ENCODE results near the gene MAP2K2.

MAP2K2 gene

DNA sequence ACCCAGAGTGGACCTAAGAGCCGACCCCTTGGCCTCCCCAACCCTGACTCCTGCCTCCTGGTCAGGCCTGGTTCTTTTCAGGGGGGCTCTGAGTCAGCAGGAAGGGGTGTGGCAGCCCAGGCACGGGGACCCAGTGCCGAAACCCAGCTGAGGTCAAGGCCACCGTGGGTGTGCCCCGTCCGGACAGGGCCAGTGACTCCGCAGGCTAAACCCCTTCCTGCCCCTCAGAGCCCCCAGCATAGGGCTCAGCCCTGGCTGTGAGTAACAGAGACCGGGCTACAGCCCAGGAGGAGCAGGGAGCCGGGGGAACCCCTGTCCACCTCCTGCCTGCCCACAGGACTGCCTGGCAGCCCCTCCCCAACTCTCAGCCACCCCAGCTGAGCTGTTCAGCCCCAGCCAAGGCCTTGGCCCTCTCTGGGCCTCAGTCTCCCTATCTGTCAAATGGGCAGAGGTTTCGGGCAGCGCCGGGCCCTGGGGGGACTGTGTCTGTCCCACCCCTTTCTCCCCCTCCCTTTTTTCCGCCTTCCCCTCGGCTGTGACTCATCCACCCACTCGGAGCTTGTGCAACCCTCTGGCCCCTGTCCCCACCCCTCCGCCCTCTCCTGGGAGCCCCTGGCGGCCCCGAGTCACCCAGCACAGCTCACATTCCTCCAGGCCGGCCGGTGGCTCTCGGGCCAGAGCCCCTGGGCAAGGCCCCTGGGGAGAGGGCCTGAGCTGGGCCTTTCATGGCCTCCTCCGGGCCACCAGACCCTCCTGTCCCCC, 65.8 kb downstream of the MAP2K2 start:
- H3K4me1 Mint-ChIP-seq (ENCODE audit: low read depth), result peaks cover 58% of the 10 kb centered on the region
- peaks cover 60% of the 10 kb centered on the region for H3K36me3 Mint-ChIP-seq (ENCODE audit: low read depth)
- H3K4me3 Mint-ChIP-seq, result peak overlapping the region; percentile 27
- peak; percentile 80 for DNase-seq
- H3K27ac Mint-ChIP-seq, result peak overlapping the region; percentile 93
- H3K27me3 Mint-ChIP-seq, result no peaks in the 10 kb centered on the region
- no peaks in the 10 kb centered on the region for H3K9me3 Mint-ChIP-seq

DNA sequence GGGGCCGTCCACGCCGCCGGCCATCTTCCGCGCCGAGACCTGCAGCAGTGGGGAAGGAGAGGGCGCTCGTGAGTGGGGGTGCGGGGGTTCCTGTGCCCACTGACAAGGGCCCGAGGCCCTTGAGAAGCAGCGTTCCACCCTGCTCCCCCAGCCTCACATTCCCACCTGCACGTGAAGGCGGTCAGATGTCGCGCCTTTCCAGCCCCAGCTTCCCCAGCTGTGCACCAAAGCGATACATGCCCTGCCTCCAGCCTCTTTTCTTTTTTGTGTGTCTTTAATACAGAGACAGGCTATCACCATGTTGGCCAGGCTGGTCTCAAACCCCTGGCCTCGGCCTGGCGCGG, 68.7 kb downstream of the MAP2K2 start:
- H3K4me1 Mint-ChIP-seq (ENCODE audit: low read depth), result peaks cover 55% of the 10 kb centered on the region
- H3K27me3 Mint-ChIP-seq, result no peaks in the 10 kb centered on the region
- no peak overlapping the region for H3K4me3 Mint-ChIP-seq
- H3K36me3 Mint-ChIP-seq (ENCODE audit: low read depth), result peaks cover 66% of the 10 kb centered on the region
- no peak for DNase-seq
- no peaks in the 10 kb centered on the region for H3K9me3 Mint-ChIP-seq
- H3K27ac Mint-ChIP-seq, result peak overlapping the region; percentile 26

DNA sequence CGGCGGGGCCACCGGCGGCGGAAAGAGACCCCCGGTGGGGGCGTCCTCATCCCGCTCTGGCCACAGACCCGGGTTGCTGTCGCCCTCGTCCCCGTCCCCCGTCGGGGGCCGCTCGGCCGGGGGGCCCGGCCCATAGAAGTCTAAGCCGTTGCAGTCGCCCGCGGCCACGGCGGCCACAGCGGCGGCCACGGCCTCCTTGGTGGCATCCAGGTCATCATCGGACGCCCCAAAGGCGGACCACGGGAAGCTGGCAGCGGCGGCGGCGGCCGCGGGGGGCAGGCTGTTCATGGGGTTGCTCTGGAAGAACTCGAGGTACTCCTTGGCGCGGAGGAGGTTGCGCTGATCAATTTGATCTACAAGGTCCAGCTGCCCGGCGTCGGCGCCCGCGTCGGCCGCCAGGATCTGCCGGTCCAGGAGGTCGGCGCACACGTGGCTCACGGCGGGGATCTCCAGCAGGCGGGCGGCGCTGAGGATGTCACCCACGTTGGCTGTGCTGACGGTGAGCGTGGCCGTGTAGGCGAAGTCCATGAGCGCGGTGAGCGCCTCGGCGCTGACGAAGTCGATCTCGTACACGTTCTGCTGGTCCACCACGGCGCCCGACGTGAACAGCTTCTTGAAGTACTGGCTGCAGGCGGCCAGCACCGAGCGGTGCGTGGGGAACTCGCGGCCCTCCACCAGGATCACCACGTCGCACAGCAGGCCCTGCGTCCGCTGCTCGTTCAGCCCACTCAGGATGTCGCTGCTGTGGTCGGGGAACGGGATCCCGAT, 69.3 kb downstream of the MAP2K2 start:
- no peak for DNase-seq
- Mint-ChIP-seq H3K27me3 (no peaks in the 10 kb centered on the region), H3K36me3 (ENCODE audit: low read depth) (peaks cover 71% of the 10 kb centered on the region), H3K27ac (no peak overlapping the region), H3K9me3 (no peaks in the 10 kb centered on the region), H3K4me1 (ENCODE audit: low read depth) (peaks cover 56% of the 10 kb centered on the region), H3K4me3 (no peak overlapping the region)

DNA sequence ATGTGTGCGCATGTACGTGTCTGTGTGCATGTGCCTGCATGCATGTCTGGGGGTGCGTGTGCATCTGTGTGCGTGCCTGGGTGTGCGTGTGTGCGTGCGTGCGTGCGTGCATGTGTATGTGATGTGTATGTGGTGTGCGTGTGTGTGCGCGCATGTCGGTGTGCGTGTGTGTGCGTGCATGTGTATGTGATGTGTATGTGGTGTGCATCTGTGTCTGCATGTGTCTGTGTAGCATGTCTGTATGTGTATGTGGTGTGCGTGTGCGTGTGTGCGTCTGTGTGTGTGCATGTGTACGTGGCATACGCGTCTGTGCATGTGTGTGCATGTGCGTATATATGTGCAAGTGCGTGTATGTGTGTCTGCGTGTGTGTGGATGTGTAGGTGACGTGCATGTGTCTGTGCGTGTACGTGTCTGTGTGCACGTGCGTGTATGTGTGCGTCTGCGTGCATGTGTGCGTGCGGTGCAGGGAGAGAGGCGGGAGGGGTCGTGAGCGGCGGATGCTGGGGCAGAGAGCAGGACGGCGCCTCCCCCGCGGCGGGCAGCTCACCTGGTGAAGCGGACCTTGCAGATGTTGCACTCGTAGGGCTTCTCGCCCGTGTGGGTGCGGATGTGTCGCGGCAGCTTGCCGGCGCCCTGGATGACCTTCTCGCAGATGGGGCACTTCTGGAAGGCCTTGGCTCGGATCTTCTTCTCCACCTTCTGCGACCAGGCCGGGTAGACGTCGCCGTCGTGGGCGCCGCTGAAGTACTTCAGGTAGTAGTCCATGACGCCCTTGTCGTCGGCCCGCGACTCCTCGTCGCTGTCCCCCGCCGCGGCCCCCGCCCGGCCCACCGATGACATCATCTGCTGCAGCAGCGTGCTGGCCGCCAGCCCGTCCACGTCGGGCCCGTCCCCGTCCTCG, 70.2 kb downstream of the MAP2K2 start:
- Mint-ChIP-seq H3K9me3 (no peaks in the 10 kb centered on the region), H3K36me3 (ENCODE audit: low read depth) (peaks cover 78% of the 10 kb centered on the region), H3K4me3 (no peak overlapping the region), H3K27me3 (no peaks in the 10 kb centered on the region), H3K27ac (peak overlapping the region; percentile 74), H3K4me1 (ENCODE audit: low read depth) (peaks cover 54% of the 10 kb centered on the region)
- no peak for DNase-seq

DNA sequence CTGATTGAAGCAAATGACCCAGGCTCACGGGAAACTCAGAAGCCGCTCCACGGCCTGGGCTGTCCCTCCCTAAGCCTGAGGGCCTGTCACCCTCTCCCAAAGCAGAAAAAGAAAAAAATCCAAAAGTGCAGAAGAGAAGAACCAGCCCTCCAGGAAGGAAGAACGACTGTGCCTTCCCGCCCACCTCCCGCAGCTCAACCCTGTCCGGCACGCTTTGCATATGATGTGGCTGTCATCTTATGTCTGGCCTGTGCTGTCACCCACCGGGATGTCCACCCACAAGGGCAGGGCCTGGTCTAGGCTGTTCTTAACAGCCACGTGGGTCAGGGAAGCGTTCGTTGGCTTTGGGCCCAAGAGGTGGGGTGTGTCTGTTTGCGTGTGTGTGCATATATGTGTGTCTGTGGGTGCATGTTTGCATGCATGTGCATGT, 70.9 kb downstream of the MAP2K2 start:
- no peak for DNase-seq
- H3K27ac Mint-ChIP-seq, result peak overlapping the region; percentile 83
- H3K27me3 Mint-ChIP-seq, result no peaks in the 10 kb centered on the region
- H3K9me3 Mint-ChIP-seq, result no peaks in the 10 kb centered on the region
- peaks cover 50% of the 10 kb centered on the region for H3K4me1 Mint-ChIP-seq (ENCODE audit: low read depth)
- H3K4me3 Mint-ChIP-seq, result no peak overlapping the region
- peaks cover 83% of the 10 kb centered on the region for H3K36me3 Mint-ChIP-seq (ENCODE audit: low read depth)

DNA sequence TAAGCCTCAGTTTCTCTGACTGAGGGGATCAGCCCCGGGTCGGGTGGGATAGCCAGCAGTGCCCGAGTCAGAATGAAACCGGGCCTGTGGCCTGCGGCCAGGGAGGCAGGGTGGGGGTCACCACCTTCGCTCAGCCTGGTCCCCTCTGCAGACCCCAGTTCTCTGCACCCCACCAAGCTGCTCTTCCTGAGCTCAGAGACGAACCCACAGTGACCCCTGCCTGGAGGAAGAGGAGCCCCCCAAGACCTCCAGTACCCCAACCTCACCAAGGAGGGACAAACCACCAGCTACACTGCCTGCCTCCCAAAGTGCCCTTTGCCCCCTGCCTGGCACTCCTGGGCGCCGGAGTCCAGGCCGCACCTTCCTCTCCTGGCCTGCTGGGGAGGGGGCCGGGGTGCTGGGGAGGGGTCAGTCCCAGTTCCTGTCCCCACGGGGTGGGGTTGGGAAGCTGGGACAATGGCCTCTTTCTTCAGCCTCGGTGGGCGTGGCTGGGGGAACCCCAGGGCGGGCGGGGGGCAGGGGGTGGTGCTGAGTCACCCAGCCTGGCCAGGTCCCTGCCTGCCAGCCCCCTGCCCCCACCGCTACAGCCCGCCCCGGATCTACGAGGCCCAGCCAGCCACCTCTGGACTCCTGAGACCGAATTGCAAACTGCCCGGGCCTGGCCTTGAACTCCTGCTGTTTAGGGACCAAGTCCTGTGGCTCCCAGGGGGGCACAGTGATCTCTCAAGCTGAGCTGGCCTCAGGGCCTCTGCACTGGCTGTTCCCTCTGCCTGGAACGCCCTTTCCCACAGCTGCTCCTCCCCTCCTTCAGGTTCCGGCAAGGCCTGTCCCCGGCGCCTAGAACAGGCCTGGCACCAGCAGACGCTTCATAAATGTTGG, 71.6 kb downstream of the MAP2K2 start:
- H3K4me3 Mint-ChIP-seq, result no peak overlapping the region
- H3K9me3 Mint-ChIP-seq, result no peaks in the 10 kb centered on the region
- no peak for DNase-seq
- peaks cover 81% of the 10 kb centered on the region for H3K36me3 Mint-ChIP-seq (ENCODE audit: low read depth)
- peaks cover 44% of the 10 kb centered on the region for H3K4me1 Mint-ChIP-seq (ENCODE audit: low read depth)
- no peaks in the 10 kb centered on the region for H3K27me3 Mint-ChIP-seq
- peak overlapping the region; percentile 90 for H3K27ac Mint-ChIP-seq

DNA sequence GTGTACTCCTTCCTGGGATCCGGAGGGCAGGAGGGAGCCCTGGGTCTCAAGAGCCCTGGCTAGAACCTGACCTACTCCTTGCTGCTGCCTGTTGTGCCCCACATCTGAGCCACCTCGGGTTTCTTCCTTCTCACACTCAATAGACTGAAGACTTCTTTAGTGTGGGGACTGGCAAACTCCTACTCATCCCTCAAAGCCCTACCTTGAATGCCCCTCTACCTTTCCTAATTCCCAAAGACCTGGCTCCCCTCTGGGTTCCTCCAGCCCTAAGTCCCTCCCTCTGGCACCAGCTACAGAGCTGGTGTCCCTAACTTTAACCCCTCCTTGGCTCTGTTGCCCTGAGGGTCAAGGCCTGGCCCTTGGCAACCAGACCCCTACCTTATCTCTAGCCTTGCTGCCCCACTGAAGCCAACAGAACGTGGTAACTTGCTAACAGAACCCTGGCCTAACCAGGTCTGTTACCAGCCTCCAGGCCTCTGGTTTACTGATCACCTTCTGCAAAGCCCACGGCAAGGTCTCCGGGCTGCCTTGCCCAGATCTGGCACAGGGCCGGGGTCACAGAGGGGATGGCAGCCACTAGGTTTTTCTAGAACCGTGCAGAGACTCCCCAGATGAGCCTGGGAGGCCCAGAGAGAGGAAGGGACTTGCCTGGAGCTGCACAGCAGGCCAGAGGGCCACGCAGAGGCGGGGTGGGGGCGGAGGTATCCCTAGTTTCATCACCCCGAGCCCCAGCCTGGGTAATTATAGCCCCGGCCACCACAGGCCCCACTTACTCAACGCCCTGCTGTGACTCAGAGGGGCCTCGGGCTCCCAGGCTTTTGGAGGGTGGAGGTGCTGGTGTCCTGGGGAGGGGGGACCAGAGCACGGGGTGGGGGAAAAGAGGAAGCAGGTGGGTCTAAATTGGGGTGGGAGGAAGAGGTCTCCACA, 72.5 kb downstream of the MAP2K2 start:
- peaks cover 43% of the 10 kb centered on the region for H3K4me1 Mint-ChIP-seq (ENCODE audit: low read depth)
- no peaks in the 10 kb centered on the region for H3K27me3 Mint-ChIP-seq
- H3K9me3 Mint-ChIP-seq, result no peaks in the 10 kb centered on the region
- DNase-seq, result no peak
- peak overlapping the region; percentile 90 for H3K27ac Mint-ChIP-seq
- H3K4me3 Mint-ChIP-seq, result peak overlapping the region; percentile 18
- peaks cover 78% of the 10 kb centered on the region for H3K36me3 Mint-ChIP-seq (ENCODE audit: low read depth)

DNA sequence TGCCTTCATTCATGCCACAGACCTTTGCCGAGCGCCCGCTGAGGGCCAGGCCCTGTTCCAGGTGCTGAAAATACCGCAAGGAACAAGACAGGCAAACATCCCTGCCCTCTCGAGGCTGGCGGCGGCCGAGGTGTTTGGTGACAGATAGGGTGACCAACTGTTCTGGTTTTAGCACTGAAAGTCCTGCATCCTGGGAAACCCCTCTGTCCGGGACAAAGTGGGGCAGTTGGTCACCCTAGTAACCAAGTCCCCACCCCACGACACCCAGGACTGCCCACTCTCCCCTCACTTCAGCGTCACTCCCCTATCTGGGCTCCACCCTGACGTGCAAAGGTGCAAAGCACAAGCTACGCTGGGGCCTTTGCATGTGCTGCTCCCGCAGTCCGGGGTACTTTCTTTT, 74.5 kb downstream of the MAP2K2 start:
- no peaks in the 10 kb centered on the region for H3K9me3 Mint-ChIP-seq
- H3K27ac Mint-ChIP-seq, result peak overlapping the region; percentile 45
- peaks cover 39% of the 10 kb centered on the region for H3K4me1 Mint-ChIP-seq (ENCODE audit: low read depth)
- no peak for DNase-seq
- no peak overlapping the region for H3K4me3 Mint-ChIP-seq
- peaks cover 76% of the 10 kb centered on the region for H3K36me3 Mint-ChIP-seq (ENCODE audit: low read depth)
- H3K27me3 Mint-ChIP-seq, result no peaks in the 10 kb centered on the region

DNA sequence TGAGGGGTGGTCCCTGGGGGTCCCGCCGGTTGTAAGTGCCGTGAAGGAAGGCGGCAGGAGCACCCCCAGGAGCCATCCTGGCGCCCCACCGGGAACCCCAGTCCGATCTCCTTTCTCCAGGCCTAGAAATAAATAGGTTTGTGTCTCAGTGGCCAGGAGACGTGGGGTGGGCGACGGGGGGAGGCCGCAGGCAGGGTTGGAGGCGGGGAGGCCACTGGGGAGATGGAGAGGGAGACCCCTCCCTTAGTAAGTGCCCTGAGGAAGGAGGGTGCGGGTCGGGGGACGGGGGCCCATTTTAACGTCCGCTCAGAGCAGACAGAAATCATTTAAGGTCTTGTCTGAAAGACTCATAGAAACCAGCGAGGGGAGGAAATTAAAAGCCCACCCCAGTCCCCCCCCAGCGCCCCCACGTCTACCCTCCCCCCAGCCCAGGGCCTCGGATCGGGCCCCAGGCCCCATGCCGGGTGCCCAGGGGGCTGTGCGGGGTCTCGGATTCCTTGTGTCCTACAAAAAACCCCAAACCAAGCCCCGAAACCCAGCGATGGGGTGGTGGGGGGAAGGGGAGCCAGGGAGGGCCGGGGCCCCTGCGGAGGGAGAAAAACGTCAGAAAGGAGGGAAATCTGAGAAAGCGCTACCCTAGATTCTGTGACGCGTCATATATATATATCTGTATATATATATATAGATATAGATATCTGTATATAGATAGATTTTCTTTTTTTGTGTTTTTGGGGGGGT, 76.8 kb downstream of the MAP2K2 start:
- no peak overlapping the region for H3K4me3 Mint-ChIP-seq
- peaks cover 25% of the 10 kb centered on the region for H3K4me1 Mint-ChIP-seq (ENCODE audit: low read depth)
- H3K9me3 Mint-ChIP-seq, result no peaks in the 10 kb centered on the region
- H3K27ac Mint-ChIP-seq, result no peak overlapping the region
- no peaks in the 10 kb centered on the region for H3K27me3 Mint-ChIP-seq
- H3K36me3 Mint-ChIP-seq (ENCODE audit: low read depth), result peaks cover 67% of the 10 kb centered on the region
- DNase-seq, result no peak

DNA sequence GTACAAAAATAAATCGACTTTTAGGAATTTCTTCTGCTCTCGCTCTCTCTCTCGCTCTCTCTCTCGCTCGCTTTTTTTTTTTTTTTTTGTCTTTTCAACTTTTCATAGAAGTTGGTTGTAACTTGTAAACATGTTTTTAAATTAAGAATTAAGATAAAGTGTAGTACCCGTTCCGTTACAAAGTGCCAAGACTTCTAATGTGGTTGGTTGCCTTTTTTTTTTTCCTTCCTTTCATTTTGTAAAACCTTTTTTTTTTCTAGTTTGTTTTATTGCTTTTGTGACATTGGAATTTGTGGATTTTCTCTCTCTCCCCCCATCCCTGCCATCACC, 77.6 kb downstream of the MAP2K2 start:
- no peak for DNase-seq
- Mint-ChIP-seq H3K9me3 (no peaks in the 10 kb centered on the region), H3K27me3 (no peaks in the 10 kb centered on the region), H3K4me3 (no peak overlapping the region), H3K4me1 (ENCODE audit: low read depth) (peaks cover 17% of the 10 kb centered on the region), H3K36me3 (ENCODE audit: low read depth) (peaks cover 62% of the 10 kb centered on the region), H3K27ac (peak overlapping the region; percentile 78)

DNA sequence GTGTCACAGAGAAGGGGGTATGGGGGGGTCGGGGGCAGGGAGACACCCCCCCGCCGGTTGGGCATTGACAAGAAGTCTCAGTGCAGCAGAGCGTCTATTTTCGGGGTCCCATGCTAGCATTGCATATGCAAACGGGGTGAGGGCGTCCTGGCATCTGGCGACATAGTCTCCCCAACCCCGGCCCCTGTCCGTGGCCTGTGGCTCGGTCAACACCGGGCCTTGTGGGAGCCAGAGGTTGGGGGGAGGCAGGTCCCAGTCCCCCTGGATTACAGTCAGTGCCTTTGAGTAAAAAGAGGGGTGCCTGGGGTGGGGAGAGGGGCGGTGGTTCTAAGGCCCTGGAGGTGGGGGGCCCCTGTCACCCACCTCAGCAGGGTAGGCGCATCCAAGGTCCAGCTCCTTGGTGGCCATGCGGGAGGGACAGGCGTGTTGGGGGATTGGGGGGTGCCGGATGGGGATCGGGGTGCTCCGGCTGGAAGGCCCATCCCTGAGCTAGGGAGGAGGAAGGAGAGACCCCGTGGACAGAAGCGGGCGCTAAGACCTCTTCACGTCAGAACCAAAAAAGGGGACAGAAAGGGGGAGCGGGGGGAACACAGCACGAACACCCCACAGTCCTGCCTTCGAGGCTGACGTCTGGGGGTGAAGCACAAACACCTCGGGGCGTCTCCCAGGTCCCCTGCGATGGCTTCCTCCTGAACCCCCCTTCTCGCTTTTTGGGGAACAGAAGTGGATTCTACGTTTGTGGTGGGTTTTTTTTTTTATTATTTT, 78.1 kb downstream of the MAP2K2 start:
- no peaks in the 10 kb centered on the region for H3K27me3 Mint-ChIP-seq
- H3K36me3 Mint-ChIP-seq (ENCODE audit: low read depth), result peaks cover 60% of the 10 kb centered on the region
- DNase-seq, result no peak
- no peak overlapping the region for H3K4me3 Mint-ChIP-seq
- H3K4me1 Mint-ChIP-seq (ENCODE audit: low read depth), result peaks cover 14% of the 10 kb centered on the region
- peak overlapping the region; percentile 78 for H3K27ac Mint-ChIP-seq
- no peaks in the 10 kb centered on the region for H3K9me3 Mint-ChIP-seq

DNA sequence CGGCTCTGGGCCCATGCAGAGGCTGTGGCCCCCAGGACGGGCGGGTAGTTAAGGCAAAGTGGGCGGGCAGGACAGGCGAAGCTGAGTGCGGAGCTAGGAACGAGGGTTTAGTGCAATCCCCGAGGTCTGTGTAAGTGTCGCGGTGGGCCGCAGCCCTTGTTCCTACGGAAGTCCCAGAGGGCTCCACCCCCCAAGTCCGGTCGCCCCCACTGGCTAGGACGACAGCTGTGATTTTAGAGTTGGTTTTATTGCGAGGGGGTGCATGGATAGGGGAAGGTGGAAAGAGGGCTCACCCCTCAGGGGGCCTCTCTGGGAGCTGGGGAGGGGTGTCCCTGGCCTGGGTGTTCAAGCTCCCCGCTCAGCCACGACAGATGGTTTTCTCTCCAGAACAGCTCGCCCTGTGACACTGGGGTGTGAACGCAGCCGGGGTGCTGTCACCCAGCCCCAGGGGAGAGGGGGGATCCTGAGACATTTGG, 78.9 kb downstream of the MAP2K2 start:
- Mint-ChIP-seq H3K27ac (peak overlapping the region; percentile 22), H3K4me1 (ENCODE audit: low read depth) (peaks cover 9% of the 10 kb centered on the region), H3K36me3 (ENCODE audit: low read depth) (peaks cover 56% of the 10 kb centered on the region), H3K4me3 (no peak overlapping the region), H3K27me3 (no peaks in the 10 kb centered on the region), H3K9me3 (no peaks in the 10 kb centered on the region)
- no peak for DNase-seq

Data from activated T-cell treated with anti-CD3 and anti-CD28 coated beads, Interleukin-2, amount 50 U/mL, for 24 hours (primary cell).